Posterior vena cava (tissue), 2 donors: ENCODE measurements around the gene AMZ1. TPM values are rescaled to one million over a fixed set of nuclear protein-coding genes. Genes with fewer than 3 reads are reported as not detected.
"Not testable (repeated sequence)": the region's sequence is repeated elsewhere in the genome, so short reads cannot be mapped to it uniquely, and the experiment has no call there.

ENCODE experiments used
- DNase-seq: peaks from one replicate; pipeline ENCODE4 v3.0.0-alpha.2; 2020; ENCODE audit warnings: low spot score
- intact Hi-C, 2 donors: fragments of 100-400 bp; cut with DNase I; formaldehyde crosslinking; loops; one replicate each; pipeline versions ENCODE4 v1.14.1 to v1.14.2; 2022 to 2023
- total RNA-seq, 2 donors: library from RNA; stranded (reverse); fragmentation: NEBNext Ultra II Directional; extraction: Animal tissue kit (Norgen Biotek cat#: 25700); gene quantifications; one replicate each; pipeline ENCODE4 v1.2.1, GENCODE V29; 2021
- donor health status: DM: yes; HTN: yes; CAD: no.
- donor health status: DM: yes; HTN: yes; CAD: no.

The AMZ1 gene
- total RNA-seq, 2 donors from 2014 or later, result 0.32 to 1.1 TPM

DNA sequence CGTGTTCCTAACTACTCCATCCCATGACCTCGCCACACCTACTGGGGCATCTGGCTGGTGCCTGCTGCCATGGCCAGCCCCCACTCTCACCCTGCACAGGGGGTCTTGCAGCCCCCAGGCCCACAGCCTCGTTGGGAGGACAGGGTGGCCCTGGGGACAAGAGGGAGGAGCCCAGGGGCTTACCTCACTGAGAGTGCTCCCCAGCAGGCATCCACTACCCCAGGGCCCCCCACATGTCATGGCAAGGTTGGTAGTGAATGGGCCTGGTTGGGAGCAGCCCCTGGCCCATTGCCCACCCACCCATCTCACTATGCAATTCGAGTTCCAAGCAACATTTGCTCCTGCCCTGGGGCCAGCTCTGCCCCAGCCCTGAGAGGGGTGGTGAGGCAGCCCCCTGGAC, 24.0 kb upstream of the AMZ1 start:
- intact Hi-C loops, result loop anchor here in 1 of 2 donors (10.0 kb wide), 1 partner anchor 189 kb away; the partner anchor contains the start of gene GRIFIN

GRCh38 chr7:2665359-2665791, 22.6 kb upstream of the AMZ1 start:
- intact Hi-C loops, result loop anchor here in 1 of 2 donors (10.0 kb wide), 1 partner anchor 191 kb away; the partner anchor contains the start of gene GRIFIN
- no peak for DNase-seq

More for the DNA sequence above, 24.0 kb upstream of the AMZ1 start:
- DNase-seq, result no peak

DNA sequence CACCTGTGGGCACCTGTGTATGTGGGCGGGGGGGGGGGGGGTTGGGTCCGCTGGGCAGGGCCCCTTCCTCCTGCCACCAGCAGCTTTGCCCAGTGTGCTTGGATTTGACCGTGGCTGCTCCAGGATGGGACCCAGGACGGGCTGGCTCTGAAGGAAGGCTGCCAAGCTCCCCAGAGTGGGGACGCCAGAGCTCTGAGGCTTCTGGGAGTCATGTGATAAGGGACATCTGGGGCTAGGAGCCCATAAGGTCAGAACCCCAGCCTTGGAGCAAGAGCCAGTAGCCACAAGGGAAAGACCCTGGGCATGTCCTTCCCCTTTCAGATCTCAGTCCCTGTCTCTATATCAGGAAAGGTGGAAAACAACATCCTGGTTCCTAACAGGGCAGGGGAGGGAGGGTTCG, 21.8 kb upstream of the AMZ1 start:
- no peak for DNase-seq
- intact Hi-C loops, result loop anchor here in 1 of 2 donors (10.0 kb wide), 1 partner anchor 191 kb away; the partner anchor contains the start of gene GRIFIN

DNA sequence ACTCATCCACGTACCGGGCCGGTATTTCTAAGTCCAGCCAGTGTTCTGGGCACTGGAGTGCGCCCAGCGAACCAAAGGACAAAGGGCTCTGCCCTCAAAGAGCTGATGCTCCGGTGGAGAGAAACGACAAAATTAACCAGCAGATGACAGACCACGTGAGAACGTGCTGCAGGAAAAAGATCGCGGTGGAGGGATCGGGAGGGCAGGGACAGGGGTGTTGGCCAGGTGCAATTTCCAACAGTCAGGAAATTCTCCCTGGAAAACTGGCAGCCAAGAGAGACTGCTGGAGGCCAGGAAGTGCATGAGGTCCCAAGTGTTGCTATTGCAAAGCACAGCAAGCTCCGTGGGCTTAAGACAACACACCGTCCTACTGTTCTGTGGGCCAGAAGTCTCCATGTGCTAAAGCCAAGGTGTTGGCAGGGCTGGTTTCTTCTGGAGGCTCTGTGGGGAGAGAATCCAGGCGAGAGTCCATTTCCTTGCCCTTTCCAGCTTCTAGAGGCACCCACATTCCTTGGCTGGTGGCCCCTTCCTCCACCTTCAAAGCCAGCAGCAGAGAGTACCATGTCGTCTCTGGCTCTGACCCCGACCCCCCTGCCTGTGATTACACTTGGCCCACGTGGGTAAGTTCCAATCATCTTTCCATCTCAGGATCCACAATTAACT, 21.3 kb upstream of the AMZ1 start:
- no peak for DNase-seq
- intact Hi-C loops, result loop anchor here in 1 of 2 donors (10.0 kb wide), 1 partner anchor 192 kb away; the partner anchor contains the start of gene GRIFIN

GRCh38 chr7:2667843-2668242, 20.2 kb upstream of the AMZ1 start:
- DNase-seq, result no peak
- intact Hi-C loops, result loop anchor here in 1 of 2 donors (10.0 kb wide), 1 partner anchor 193 kb away; the partner anchor contains the start of gene GRIFIN

DNA sequence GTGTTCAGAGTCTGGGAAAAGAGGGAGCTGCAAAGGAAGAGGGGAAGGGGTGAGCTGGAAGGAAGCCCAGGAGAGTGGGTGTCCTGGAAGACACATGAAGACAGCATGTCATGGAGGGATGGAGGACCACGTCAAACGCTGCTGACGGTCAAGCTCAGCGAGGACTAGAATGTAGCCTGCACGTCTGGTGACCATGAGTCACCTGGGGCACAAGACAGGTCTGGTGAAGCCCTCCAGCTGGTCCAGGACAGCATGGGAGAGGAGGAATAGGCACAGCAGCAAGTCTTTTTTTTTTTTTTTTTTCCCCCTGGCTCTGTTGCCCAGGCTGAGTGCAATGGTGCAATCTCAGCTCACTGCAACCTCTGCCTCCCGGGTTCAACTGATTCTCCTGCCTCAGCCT, 19.6 kb upstream of the AMZ1 start:
- no peak for DNase-seq
- intact Hi-C loops, result loop anchor here in 1 of 2 donors (10.0 kb wide), 1 partner anchor 194 kb away; the partner anchor contains the start of gene GRIFIN

DNA sequence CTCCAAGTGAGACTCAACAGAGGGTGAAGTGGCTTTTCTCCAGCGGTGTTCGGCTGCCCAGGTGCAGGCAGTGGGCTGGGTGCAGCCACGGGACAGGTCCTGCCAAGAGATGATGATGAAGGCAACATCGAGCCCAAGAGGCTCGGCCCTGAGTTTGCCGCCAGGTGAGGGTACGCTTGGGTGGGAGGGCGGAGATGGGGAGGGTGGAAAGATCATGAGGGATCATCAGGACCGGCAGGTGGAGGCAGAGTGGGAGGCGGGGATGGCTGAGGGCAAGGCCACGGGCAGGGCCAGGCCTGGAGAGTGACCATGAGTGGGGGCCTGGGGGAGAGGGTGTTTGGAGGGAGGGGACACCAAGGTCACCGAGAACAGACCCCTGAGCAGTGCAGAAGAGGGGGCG, 17.8 kb upstream of the AMZ1 start:
- intact Hi-C loops, result no loop called here
- DNase-seq, result no peak

- intact Hi-C loops, result no loop called here
- peak; percentile 93 for DNase-seq
Observed at GRCh38 chr7:2670720-2671391, 17.1 kb upstream of the AMZ1 start.

GRCh38 chr7:2673214-2673613, 14.8 kb upstream of the AMZ1 start:
- intact Hi-C loops, DNase-seq: not testable (repeated sequence)

DNA sequence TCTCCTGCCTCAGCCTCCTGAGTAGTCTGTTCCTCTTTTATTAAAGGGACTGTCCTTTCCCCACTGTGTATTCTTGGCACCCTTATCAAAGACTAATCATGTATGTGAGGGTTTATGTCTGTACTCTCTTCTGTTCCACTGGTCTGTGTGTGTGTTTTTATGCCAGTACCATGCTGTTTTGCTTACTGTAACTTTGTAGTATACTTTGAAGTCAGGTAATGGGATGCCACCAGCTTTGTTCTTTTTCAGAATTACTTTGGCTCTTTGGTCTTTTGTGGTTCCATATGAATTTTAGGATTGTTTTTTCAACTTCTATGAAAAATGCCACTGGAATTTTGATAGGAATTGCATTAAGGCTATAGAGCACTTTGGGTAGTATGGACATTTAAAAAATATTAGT, 14.1 kb upstream of the AMZ1 start:
- no peak for DNase-seq
- intact Hi-C loops, result no loop called here

DNA sequence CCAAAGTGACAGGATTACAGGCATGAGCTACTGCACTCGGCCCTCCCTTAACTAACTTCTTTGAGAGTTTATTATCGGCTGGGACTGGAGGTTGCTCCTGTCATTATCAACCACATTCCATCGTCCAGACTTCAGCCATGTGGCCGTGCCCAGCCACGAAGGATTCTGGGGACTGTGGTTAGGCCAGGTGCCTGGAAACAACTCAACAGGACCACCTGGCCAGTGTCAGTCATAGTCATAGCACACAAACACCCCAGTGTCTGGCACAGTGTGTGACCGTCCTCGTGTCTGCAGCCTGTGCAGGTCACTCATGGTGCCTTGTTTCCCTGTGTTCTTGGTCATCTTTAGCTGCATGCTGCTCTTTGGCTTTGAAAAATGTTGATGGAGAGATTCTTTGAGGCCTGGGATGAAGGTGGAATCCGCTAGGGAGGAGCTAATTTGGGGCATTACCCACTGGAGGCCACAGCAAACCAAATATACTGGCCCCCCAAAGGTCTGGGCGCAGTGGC, 12.7 kb upstream of the AMZ1 start:
- intact Hi-C loops, result no loop called here
- no peak for DNase-seq

DNA sequence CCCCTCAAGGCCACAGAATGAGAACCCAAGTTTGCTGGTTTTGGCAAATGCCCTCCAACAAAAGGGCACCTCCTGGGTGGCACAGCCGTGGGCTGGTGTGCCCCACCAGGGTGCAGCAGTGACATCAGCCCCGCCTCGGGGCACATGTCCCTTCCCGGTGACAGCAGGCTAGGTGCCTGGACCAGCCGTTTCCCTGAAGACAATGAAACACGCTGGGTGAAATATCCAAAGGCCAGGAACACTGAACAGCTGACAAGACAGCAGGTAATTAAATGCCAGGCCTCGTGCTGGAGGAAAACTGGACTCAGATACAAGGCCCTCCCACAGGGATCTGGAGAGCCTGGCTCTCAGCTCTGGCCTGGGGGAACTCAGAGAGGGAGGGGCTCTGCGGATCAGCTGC, 11.4 kb upstream of the AMZ1 start:
- intact Hi-C loops, result not testable (repeated sequence)

DNA sequence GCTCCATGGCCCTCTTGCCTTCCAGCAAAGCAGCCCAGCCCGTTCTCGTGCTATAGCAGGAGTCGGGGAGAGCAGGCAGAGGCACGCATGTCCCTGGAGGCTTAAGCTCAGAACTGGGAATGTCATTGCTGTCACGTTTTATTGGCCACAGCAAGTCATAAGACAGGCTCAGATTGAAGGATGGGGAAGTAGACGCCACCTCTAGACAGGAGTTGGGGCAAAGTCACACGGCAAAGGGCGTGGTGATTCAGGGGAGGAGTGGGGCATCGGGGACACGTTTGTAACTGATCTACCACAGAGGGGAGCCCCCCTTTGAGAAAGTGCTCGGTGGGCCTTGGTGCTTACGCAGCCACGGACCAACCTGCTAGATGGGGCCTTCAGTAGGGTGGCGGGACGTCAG, 9.5 kb upstream of the AMZ1 start:
- DNase-seq, intact Hi-C loops: not testable (repeated sequence)

More for the DNA sequence above, 11.4 kb upstream of the AMZ1 start:
- not testable (repeated sequence) for DNase-seq

DNA sequence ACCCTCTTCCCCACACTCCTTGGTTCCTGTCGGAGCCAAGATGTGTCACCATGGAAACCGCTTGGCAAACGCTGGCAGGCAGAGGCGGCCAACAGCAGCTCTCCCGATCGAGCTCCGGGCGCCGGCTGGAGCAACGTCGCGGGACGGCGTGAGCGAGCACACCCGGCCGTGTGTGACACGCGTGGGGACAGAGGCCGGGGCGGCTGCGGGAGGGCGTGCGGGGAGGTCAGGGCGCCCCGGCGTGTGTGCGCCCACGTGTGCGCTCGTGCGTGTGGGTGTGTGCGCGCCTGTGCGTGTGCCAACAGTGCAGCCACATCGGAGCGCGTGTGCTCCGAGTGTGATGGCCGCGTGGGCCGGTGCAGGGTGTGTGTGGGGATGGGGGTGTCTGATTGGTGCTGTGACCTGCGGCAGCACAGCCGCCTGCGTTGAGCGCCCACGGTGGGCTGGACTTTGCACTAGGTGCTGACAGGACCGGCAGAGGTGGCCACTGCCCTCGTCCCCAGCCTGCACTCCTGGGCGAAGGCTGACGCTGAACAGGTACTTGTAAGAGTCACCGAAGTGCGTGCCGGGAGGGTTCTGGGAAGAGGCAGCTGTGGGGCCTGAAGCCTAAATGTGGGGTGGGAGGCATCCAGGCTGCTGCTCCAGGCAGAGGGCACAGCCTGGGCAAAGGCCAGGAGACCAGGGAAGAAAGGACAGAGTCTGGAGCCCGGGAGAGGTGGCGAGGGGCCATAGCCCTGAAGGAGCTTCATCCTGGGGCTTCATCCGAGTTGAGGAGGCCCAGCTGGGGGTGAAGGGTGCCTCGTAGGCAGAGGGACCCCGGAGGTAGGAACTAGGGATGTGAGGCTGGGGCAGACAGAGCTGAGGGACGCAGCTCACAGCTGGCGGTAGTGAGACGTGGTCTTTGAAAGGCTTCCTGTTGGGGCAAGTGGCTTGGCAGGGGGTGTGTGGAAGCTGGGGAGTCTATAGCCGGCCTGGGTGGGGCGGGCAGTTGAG, 8.6 kb upstream of the AMZ1 start:
- not testable (repeated sequence) for DNase-seq
- intact Hi-C loops, result loop anchor here (5.0 to 10.0 kb wide), 2 partner anchors 112 to 225 kb away; no protein-coding TSS in a partner anchor

GRCh38 chr7:2680256-2680655, 7.7 kb upstream of the AMZ1 start:
- no peak for DNase-seq
- intact Hi-C loops, result loop anchor here (5.0 to 10.0 kb wide), 2 partner anchors 113 to 225 kb away; no protein-coding TSS in a partner anchor

DNA sequence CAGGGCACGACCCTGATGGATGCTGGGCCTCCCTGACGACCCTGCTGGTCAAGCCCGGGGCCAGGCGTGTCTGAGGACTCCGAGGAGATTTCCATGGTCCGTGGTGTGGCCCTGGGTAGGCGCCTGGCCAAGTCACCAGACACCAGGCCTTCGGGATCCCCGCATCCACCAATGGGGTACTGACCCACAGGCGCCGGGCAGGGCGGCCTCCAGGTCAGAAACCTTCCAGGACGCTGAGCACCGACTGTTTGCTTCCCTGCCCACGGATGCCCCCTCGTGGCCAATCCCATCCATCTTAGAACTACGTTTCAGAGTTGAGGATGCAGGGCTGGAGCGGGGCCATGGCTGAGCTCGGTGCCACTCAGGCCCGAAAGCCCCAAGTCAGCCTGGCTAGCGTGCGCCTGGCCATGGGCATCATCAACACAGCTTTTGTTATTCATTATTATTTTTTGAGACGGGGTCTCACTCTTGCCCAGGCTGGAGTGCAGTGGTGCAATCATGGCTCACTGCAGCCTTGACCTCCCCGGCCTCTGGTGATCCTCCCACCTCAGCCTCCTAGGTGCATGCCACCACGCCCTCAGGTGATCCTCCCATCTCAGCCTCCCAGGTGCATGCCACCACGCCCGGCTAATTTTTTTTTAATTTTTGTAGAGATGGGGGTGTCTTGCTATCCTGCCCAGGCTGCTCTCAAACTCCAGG, 7.1 kb upstream of the AMZ1 start:
- intact Hi-C loops, result loop anchor here (5.0 to 10.0 kb wide), 2 partner anchors 114 to 226 kb away; no protein-coding TSS in a partner anchor
- DNase-seq, result peak; percentile 94

DNA sequence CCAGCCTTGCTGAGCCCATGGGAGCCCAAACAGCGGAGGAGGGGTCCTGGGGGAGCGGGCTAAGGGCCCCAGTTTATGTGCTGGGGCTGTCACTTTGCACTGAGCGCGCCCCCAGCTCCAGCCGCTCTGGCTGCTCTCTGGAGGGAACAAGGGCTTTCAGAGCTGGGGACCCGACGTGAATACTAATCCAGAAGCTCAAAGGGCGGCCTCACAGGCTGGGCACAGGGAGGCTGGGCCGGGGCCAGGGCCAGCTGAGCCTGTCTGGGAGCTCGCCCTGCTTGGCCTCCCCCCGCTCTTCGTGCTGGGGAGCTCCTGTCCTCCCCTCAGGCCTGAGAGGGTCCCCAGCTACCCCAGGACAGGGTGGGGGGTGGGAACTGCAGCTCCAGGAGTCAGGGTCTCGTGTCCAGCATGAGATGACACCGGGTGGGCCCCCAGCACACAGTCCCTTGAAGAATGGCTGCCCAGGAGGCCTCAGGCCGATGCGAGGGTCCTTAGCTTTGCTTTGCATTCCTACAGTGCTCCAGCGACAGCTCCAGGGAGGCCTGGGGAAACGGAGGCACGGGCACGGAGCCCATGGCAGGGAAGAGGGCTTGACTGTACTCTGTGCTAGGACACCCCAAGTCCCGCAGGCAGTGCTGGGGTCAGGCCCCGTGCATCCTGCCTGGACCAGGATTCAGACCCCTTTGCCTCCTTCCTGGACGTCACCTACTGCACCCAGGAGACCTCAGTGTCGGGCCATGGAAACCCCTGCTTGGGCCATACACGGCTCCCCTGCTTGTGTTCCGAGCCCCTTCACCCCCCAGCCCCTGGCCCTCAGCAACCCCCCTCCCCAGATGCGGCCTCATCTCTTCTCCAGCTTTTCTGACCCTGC, 5.8 kb upstream of the AMZ1 start:
- DNase-seq, result no peak
- intact Hi-C loops, result loop anchor here (5.0 to 10.0 kb wide), 2 partner anchors 115 to 227 kb away; no protein-coding TSS in a partner anchor
